ENCODE measurements around the gene BOK. TPM values are rescaled to one million over a fixed set of nuclear protein-coding genes. Genes with fewer than 3 reads are reported as not detected.

Gene BOK
- total and polyA plus RNA-seq, 2 of the 4 experiments (the other 2 are of a cell fraction), result 13.3 to 34.4 TPM

DNA sequence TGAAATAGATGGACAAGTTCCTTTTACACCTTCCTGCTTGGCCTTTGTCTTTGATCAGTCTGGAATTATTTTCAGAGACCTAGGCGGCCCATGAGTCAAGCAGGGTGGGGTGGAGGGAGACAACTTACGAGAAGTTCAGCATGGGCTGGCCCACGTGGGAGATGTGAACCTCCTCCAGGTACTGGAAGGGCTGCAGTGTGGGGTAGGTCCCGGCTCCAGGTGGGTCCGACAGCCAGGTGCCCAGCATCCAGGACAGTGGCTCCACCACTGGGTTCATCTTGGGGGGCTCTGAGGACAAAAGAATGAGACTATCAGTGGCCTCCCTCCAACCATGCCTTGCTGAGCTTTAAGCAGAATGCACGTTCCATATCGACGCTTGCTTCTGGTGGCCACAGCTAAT is 47.6 kb downstream of the BOK start:
- dilution Hi-C loops (cut with HindIII; ENCODE audit: low sequenced_read_pairs, unreplicated experiment), result no loop called here
- Histone ChIP-seq H3K9ac (ENCODE audit: low read depth, low read length) (no peak overlapping the region), H3K36me3 (ENCODE audit: control insufficient read depth, insufficient read depth, low read length) (peaks cover 31% of the 10 kb centered on the region), H4K8ac (ENCODE audit: low read depth in 2 of 2, low read length in 2 of 2) (no peak overlapping the region), H3K14ac (replicated peaks; ENCODE audit: low read depth, low read length) (no peak overlapping the region), H3K23ac (ENCODE audit: low read depth, low read length) (no peak overlapping the region), H3K4me2 (ENCODE audit: low read depth, low read length) (no peak overlapping the region), H2AK9ac (replicated peaks; ENCODE audit: low read depth, low read length, poor library complexity) (peak overlapping the region; percentile 5), H3K9me1 (ENCODE audit: insufficient read depth, low read length) (0 out of 2 replicates have a peak, but pooled peaks cover 4% of the 10 kb centered on the region), H3K4me3 (ENCODE audit: insufficient read depth, low read depth, low read length) (no peak overlapping the region), H3K18ac (ENCODE audit: low read depth, low read length) (no peak overlapping the region), H2BK5ac (ENCODE audit: low read depth, low read length, poor library complexity, severe bottlenecking) (no peak overlapping the region), H3K79me1 (ENCODE audit: low read depth in 1 of 2, low read length in 2 of 2) (peaks cover 20 to 43% of the 10 kb centered on the region in 2 experiments), H4K91ac (ENCODE audit: insufficient read depth, low read depth, low read length) (no peak overlapping the region), H3K9me3 (ENCODE audit: control insufficient read depth, insufficient read depth, low read length) (no peaks in the 10 kb centered on the region), H3K56ac (ENCODE audit: extremely low read depth, insufficient read depth, low read length) (no peak overlapping the region), H2BK120ac (ENCODE audit: low read depth, low read length) (no peak overlapping the region), H2BK20ac (ENCODE audit: low read depth, low read length) (no peak overlapping the region), H3K4ac (ENCODE audit: low read depth, low read length) (no peak overlapping the region), H2BK15ac (ENCODE audit: low read depth, low read length) (no peak overlapping the region), H3K27ac (ENCODE audit: insufficient read depth, low read length) (no peak overlapping the region), H3K4me1 (ENCODE audit: control insufficient read depth, insufficient read depth, low read length) (peaks cover 5% of the 10 kb centered on the region; the same call in 1 of the 2 replicates), H3K27me3 (ENCODE audit: control insufficient read depth, insufficient read depth, low read length) (no peaks in the 10 kb centered on the region), H2AK5ac (ENCODE audit: low read depth, low read length) (no peak overlapping the region), H2AFZ (replicated peaks; ENCODE audit: low read length, poor library complexity) (no peak overlapping the region), H4K5ac (ENCODE audit: low read depth, low read length) (no peak overlapping the region), H4K20me1 (ENCODE audit: insufficient read depth, low read length) (no peaks in the 10 kb centered on the region; the same call in 1 of the 2 replicates)
- POLR2A ChIA-PET (ENCODE audit: unreplicated experiment), result no interaction called here
- CTCF ChIA-PET, result no interaction called here
- in situ Hi-C loops (cut with MboI; ENCODE audit: low sequenced_read_pairs), result no loop called here
- intact Hi-C loops (cut with micrococcal nuclease), result no loop called here
- DNase-seq, result no peak
- no peak for ATAC-seq (ENCODE audit: low read depth)
- 100% methylated on average over 4 of the region's 8 CpGs; no CpG with 5 or more reads in 1 of the 2 experiments for WGBS, 2 experiments (ENCODE audit: extremely low coverage in 2 of 2, insufficient read length in 1 of 2)
- no TSS peak for BruUV-seq (replicated peaks)
- no peak for TF ChIP-seq POLR2A (IDR thresholded peaks at IDR 0.05; ENCODE audit: low read depth, low read length)
- TF ChIP-seq, protein P1, sequence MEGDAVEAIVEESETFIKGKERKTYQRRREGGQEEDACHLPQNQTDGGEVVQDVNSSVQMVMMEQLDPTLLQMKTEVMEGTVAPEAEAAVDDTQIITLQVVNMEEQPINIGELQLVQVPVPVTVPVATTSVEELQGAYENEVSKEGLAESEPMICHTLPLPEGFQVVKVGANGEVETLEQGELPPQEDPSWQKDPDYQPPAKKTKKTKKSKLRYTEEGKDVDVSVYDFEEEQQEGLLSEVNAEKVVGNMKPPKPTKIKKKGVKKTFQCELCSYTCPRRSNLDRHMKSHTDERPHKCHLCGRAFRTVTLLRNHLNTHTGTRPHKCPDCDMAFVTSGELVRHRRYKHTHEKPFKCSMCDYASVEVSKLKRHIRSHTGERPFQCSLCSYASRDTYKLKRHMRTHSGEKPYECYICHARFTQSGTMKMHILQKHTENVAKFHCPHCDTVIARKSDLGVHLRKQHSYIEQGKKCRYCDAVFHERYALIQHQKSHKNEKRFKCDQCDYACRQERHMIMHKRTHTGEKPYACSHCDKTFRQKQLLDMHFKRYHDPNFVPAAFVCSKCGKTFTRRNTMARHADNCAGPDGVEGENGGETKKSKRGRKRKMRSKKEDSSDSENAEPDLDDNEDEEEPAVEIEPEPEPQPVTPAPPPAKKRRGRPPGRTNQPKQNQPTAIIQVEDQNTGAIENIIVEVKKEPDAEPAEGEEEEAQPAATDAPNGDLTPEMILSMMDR (conservative IDR thresholded peaks at IDR 0.05; ENCODE audit: low read depth, low read length), result no peak
- no peak for TF ChIP-seq BHLHE40 (IDR thresholded peaks at IDR 0.05; ENCODE audit: low read depth, low read length)
- no peak for TF ChIP-seq CHD1 (IDR thresholded peaks at IDR 0.05; ENCODE audit: low read depth, low read length)
- TF ChIP-seq RAD21 (IDR thresholded peaks at IDR 0.05; ENCODE audit: low read length), result no peak
- TF ChIP-seq MAZ (IDR thresholded peaks at IDR 0.05; ENCODE audit: borderline replicate concordance, low read depth, low read length), result no peak
- TF ChIP-seq RFX5 (IDR thresholded peaks at IDR 0.05; ENCODE audit: low read depth, low read length), result no peak
